ENCODE results near the gene SPOCK3.

The SPOCK3 gene

DNA sequence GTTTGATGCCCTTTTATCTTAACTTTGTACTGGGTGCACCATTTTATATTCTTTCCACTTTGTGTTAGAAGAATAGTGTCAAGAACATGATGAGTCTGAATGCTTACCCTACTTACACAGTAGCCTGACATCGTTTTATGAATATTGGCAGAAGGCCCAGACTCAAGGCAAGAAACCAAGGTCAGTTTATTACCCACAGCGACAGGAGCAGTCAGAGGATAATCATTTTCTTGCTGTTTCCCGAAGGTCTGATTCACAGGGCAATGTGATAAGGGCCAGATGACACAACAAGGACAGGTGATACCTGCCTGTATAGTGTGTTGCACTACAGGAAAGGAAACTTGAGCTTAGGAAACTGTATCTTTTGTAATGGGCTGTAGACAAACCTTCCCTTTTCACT, 417.4 kb downstream of the SPOCK3 start:
- TF ChIP-seq, protein P1, sequence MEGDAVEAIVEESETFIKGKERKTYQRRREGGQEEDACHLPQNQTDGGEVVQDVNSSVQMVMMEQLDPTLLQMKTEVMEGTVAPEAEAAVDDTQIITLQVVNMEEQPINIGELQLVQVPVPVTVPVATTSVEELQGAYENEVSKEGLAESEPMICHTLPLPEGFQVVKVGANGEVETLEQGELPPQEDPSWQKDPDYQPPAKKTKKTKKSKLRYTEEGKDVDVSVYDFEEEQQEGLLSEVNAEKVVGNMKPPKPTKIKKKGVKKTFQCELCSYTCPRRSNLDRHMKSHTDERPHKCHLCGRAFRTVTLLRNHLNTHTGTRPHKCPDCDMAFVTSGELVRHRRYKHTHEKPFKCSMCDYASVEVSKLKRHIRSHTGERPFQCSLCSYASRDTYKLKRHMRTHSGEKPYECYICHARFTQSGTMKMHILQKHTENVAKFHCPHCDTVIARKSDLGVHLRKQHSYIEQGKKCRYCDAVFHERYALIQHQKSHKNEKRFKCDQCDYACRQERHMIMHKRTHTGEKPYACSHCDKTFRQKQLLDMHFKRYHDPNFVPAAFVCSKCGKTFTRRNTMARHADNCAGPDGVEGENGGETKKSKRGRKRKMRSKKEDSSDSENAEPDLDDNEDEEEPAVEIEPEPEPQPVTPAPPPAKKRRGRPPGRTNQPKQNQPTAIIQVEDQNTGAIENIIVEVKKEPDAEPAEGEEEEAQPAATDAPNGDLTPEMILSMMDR (IDR thresholded peaks at IDR 0.05; ENCODE audit: low read length): no peak
- no peak for TF ChIP-seq EZH2 (IDR thresholded peaks at IDR 0.05; ENCODE audit: borderline replicate concordance, low read length)
- Histone ChIP-seq H4K20me1 (ENCODE audit: insufficient read depth, low read length) (no peaks in the 10 kb centered on the region), H3K4me3 (ENCODE audit: low read depth, low read length, poor library complexity, severe bottlenecking) (no peak overlapping the region), H3K9ac (ENCODE audit: low read length) (peak overlapping the region; percentile 30; the same call in 1 of the 2 replicates), H2AFZ (ENCODE audit: low read length) (peak overlapping the region; percentile 71; the same call in 1 of the 2 replicates), H3K4me2 (ENCODE audit: low read length) (peak overlapping the region; percentile 23; the same call in 1 of the 2 replicates), H3K27me3 (ENCODE audit: insufficient read depth, low read length) (no peaks in the 10 kb centered on the region), H3K36me3 (ENCODE audit: insufficient read depth, low read length) (no peaks in the 10 kb centered on the region), H3K9me3 (ENCODE audit: low read length) (peaks cover 4% of the 10 kb centered on the region; the same call in 1 of the 2 replicates), H3K27ac (ENCODE audit: low read depth, low read length, poor library complexity, severe bottlenecking) (peak overlapping the region; percentile 85), H3F3A (ENCODE audit: insufficient read depth, low read length) (no peaks in the 10 kb centered on the region), H3K79me2 (ENCODE audit: insufficient read depth, low read length) (no peaks in the 10 kb centered on the region), H3K4me1 (ENCODE audit: insufficient read depth, low read length, severe bottlenecking) (peaks cover 28% of the 10 kb centered on the region), H3K9me2 (ENCODE audit: low read depth, low read length) (no peaks in the 10 kb centered on the region)

DNA sequence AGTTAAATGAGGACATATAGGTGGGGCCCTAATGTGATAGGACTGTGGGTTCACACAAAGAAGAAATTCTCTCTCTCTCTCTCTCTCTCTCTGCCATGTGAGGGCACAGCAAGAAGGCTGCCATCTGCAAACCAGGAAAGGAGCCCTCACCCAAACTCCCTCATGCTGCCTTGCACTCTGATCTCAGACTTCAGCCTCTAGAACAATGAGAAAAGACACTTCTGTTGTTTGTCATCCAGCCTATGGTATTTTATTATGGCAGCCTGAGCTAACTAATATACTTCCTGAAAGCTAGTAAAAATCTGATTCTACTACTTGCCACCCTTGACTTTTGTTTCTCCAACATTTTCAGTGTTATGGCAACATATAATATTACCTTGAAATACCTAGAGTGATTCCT, 425.9 kb downstream of the SPOCK3 start:
- H3K36me3 ChIP-seq (ENCODE audit: insufficient read depth, low read length): no peaks in the 10 kb centered on the region
- no peak overlapping the region for H3K9ac ChIP-seq (ENCODE audit: low read length)
- peaks cover 9% of the 10 kb centered on the region for H3K4me1 ChIP-seq (ENCODE audit: insufficient read depth, low read length, severe bottlenecking)
- H3K4me3 ChIP-seq (ENCODE audit: low read depth, low read length, poor library complexity, severe bottlenecking): no peak overlapping the region
- H3K4me2 ChIP-seq (ENCODE audit: low read length): no peak overlapping the region
- no peaks in the 10 kb centered on the region for H4K20me1 ChIP-seq (ENCODE audit: insufficient read depth, low read length)
- no peaks in the 10 kb centered on the region for H3K9me2 ChIP-seq (ENCODE audit: low read depth, low read length)
- no peaks in the 10 kb centered on the region for H3K79me2 ChIP-seq (ENCODE audit: insufficient read depth, low read length)
- H3K27me3 ChIP-seq (ENCODE audit: insufficient read depth, low read length): no peaks in the 10 kb centered on the region
- no peaks in the 10 kb centered on the region for H3K9me3 ChIP-seq (ENCODE audit: low read length)
- no peak overlapping the region for H3K27ac ChIP-seq (ENCODE audit: low read depth, low read length, poor library complexity, severe bottlenecking)
- no peaks in the 10 kb centered on the region for H3F3A ChIP-seq (ENCODE audit: insufficient read depth, low read length)
- no peak for TF ChIP-seq EZH2 (IDR thresholded peaks at IDR 0.05; ENCODE audit: borderline replicate concordance, low read length)
- TF ChIP-seq, protein P1 (IDR thresholded peaks at IDR 0.05; ENCODE audit: low read length): no peak
- H2AFZ ChIP-seq (ENCODE audit: low read length): no peak overlapping the region

DNA sequence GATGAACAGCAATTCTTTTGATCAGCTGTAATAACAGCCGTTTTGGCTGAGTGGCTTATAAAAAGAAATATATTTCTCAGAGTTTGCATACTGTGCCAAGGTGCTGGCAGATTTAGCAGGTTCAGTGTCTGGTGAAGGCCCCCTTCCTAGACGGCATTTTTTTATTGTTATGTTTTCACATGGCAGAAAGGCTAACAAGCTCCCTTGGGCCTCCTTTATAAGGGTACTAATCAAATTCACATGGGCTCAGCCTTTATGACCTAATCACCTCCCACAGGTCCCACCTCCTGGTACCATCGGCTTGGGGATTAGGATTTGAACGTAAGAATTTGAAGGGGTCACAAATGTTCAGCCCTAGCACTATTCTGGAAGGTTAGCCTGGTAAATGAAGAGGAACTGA, 431.9 kb downstream of the SPOCK3 start:
- Histone ChIP-seq H3K4me1 (ENCODE audit: insufficient read depth, low read length, severe bottlenecking) (peaks cover 30% of the 10 kb centered on the region), H3K9ac (ENCODE audit: low read length) (no peak overlapping the region), H3K79me2 (ENCODE audit: insufficient read depth, low read length) (no peaks in the 10 kb centered on the region), H3K4me3 (ENCODE audit: low read depth, low read length, poor library complexity, severe bottlenecking) (no peak overlapping the region), H3K27me3 (ENCODE audit: insufficient read depth, low read length) (no peaks in the 10 kb centered on the region), H3K36me3 (ENCODE audit: insufficient read depth, low read length) (no peaks in the 10 kb centered on the region), H3K4me2 (ENCODE audit: low read length) (no peak overlapping the region), H3K9me3 (ENCODE audit: low read length) (no peaks in the 10 kb centered on the region), H2AFZ (ENCODE audit: low read length) (no peak overlapping the region), H3K27ac (ENCODE audit: low read depth, low read length, poor library complexity, severe bottlenecking) (peak overlapping the region; percentile 4), H4K20me1 (ENCODE audit: insufficient read depth, low read length) (no peaks in the 10 kb centered on the region), H3F3A (ENCODE audit: insufficient read depth, low read length) (no peaks in the 10 kb centered on the region), H3K9me2 (ENCODE audit: low read depth, low read length) (no peaks in the 10 kb centered on the region)
- TF ChIP-seq, protein P1 (IDR thresholded peaks at IDR 0.05; ENCODE audit: low read length): no peak
- TF ChIP-seq EZH2 (IDR thresholded peaks at IDR 0.05; ENCODE audit: borderline replicate concordance, low read length): no peak

All from OCI-LY1 (cell line).